DND-41 (cell line): Measurements from ENCODE around the gene DNAJB13.
A peak's percentile ranks its signal among the peaks of the same experiment; 100 is the strongest.

ENCODE experiments used
- ATAC-seq: fragments of 200-7000 bp; cut with Tn5 transposase; 3 replicates; pipeline ENCODE4 v1.9.1; 2021; ENCODE audit warnings: low read depth; ENCODE audit not compliant: insufficient read depth
- DNase-seq: peaks from one replicate; pipeline ENCODE4 v3.0.0-alpha.2; 2020
- H2AFZ ChIP-seq: 2 replicates; pipeline ENCODE4 v1.6.0; 2012; ENCODE audit warnings: low read depth, low read length
- H3K27ac ChIP-seq: 2 replicates; pipeline ENCODE4 v1.5.1; 2012; ENCODE audit warnings: low read length, inconsistent platforms
- H3K27me3 ChIP-seq: fragments of 200-600 bp; sonication (generic); 2 replicates; pipeline ENCODE4 v1.6.0; 2012; ENCODE audit warnings: low read length, mild to moderate bottlenecking, inconsistent platforms; ENCODE audit not compliant: insufficient read depth, poor library complexity
- H3K36me3 ChIP-seq: 2 replicates; pipeline ENCODE4 v1.5.1; 2012; ENCODE audit warnings: low read length, inconsistent platforms; ENCODE audit not compliant: insufficient read depth
- H3K4me1 ChIP-seq: 2 replicates; pipeline ENCODE4 v1.5.1; 2012; ENCODE audit warnings: mild to moderate bottlenecking, low read length; ENCODE audit not compliant: insufficient read depth
- H3K4me2 ChIP-seq: 2 replicates; pipeline ENCODE4 v1.6.0; 2012; ENCODE audit warnings: mild to moderate bottlenecking, moderate library complexity, low read length, inconsistent platforms; ENCODE audit not compliant: insufficient read depth
- H3K4me3 ChIP-seq, 2 experiments: fragments of 200-600 bp in 1 of 2; shearing (Covaris generic) in 1 of 2; 2 replicates each; pipeline ENCODE4 v1.5.1; 2012 to 2016; ENCODE audit warnings: inconsistent platforms in 2 of 2, low read length in 2 of 2, mild to moderate bottlenecking in 2 of 2, low read depth in 1 of 2, moderate library complexity in 1 of 2
- H3K79me2 ChIP-seq: 2 replicates; pipeline ENCODE4 v1.6.0; 2012; ENCODE audit warnings: low read length, inconsistent platforms; ENCODE audit not compliant: insufficient read depth
- H3K9ac ChIP-seq: 2 replicates; pipeline ENCODE4 v1.6.0; 2012; ENCODE audit warnings: low read depth, mild to moderate bottlenecking, inconsistent platforms, low read length, moderate library complexity
- H3K9me3 ChIP-seq: 2 replicates; pipeline ENCODE4 v1.5.1; 2012; ENCODE audit warnings: low read length, moderate library complexity, mild to moderate bottlenecking, inconsistent platforms; ENCODE audit not compliant: insufficient read depth, severe bottlenecking
- H4K20me1 ChIP-seq: 2 replicates; pipeline ENCODE4 v1.6.0; 2012; ENCODE audit warnings: low read length; ENCODE audit not compliant: insufficient read depth
- CTCF ChIP-seq: IDR thresholded peaks from 2 replicates; pipeline ENCODE4 v1.5.1; 2012; ENCODE audit warnings: borderline replicate concordance, low read length, moderate library complexity, mild to moderate bottlenecking; ENCODE audit not compliant: poor library complexity, severe bottlenecking; ENCODE audit errors: extremely low read depth
- EZH2 ChIP-seq: IDR thresholded peaks from 3 replicates; pipeline ENCODE4 v1.6.1; 2012; ENCODE audit warnings: borderline replicate concordance, low read depth, mild to moderate bottlenecking, moderate library complexity, low read length, inconsistent platforms; ENCODE audit not compliant: severe bottlenecking

DNAJB13 gene

GRCh38 chr11:73976451-73977151 lies 25.8 kb downstream of the DNAJB13 start:
- no peak overlapping the region for H3K9ac ChIP-seq
- peaks cover 25% of the 10 kb centered on the region for H3K79me2 ChIP-seq
- 0 out of 2 replicates have a peak overlapping the region, but pooled peaks have one; percentile 4 for H3K4me2 ChIP-seq
- no peak overlapping the region for H2AFZ ChIP-seq
- DNase-seq (no peak), ATAC-seq (no peak)
- TF ChIP-seq EZH2 (no peak), CTCF (no peak)
- no peak overlapping the region for H3K4me3 ChIP-seq
- H3K4me1 ChIP-seq: peaks cover 54% of the 10 kb centered on the region
- peaks cover 42% of the 10 kb centered on the region for H4K20me1 ChIP-seq
- H3K27me3 ChIP-seq: no peaks in the 10 kb centered on the region
- peaks cover 77% of the 10 kb centered on the region for H3K36me3 ChIP-seq
- H3K27ac ChIP-seq: no peak overlapping the region
- H3K9me3 ChIP-seq: no peaks in the 10 kb centered on the region

DNA sequence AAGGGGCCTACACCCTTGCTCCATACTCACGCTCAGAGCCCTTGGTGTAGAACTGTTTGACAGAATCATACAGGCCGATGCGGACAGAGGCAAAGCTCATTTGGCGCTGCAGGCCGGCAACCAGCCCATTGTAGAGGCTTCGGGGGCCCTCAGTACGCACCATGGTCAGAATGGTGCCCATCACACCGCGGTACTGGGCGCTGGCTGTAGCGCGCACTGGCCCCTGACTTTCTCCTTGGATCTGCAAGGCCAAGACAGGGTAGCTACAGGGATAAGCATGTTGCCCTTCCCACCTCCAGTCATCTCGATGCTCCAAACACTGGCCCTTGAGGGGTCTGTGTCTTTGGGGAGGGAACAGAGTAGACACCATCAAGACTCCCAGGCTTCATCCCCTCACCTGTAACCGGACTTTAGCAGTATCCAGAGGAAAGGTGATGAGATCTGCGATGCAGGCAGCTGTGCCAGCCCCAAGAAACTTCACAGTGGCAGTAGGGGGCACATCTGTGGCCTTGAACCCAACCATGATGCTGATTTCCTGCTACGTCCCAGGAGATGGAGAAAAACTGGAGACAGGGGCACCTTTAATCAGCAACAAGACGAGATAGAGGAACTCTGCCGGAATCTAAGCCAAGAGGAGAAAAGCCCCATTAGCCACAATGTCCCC lies 27.2 kb downstream of the DNAJB13 start:
- no peak for DNase-seq
- Histone ChIP-seq H3K4me3 (no peak overlapping the region), H3K36me3 (peaks cover 81% of the 10 kb centered on the region), H2AFZ (no peak overlapping the region), H3K4me2 (no peak overlapping the region), H4K20me1 (peaks cover 46% of the 10 kb centered on the region), H3K79me2 (peaks cover 37% of the 10 kb centered on the region), H3K27ac (no peak overlapping the region), H3K9ac (no peak overlapping the region), H3K27me3 (no peaks in the 10 kb centered on the region), H3K4me1 (peaks cover 59% of the 10 kb centered on the region), H3K9me3 (no peaks in the 10 kb centered on the region)
- no peak for ATAC-seq
- TF ChIP-seq CTCF (no peak), EZH2 (no peak)

GRCh38 chr11:73978576-73979086 lies 27.8 kb downstream of the DNAJB13 start:
- Histone ChIP-seq H3K27ac (no peak overlapping the region), H3K27me3 (no peaks in the 10 kb centered on the region), H2AFZ (no peak overlapping the region), H3K79me2 (peaks cover 40% of the 10 kb centered on the region), H3K9me3 (no peaks in the 10 kb centered on the region), H3K4me1 (peaks cover 62% of the 10 kb centered on the region), H3K36me3 (peaks cover 81% of the 10 kb centered on the region), H4K20me1 (peaks cover 46% of the 10 kb centered on the region), H3K4me2 (peak overlapping the region; percentile 33; the same call in 1 of the 2 replicates), H3K9ac (0 out of 2 replicates have a peak overlapping the region, but pooled peaks have one; percentile 7), H3K4me3 (no peak overlapping the region)
- no peak for ATAC-seq
- DNase-seq: no peak
- no peak for TF ChIP-seq CTCF
- no peak for TF ChIP-seq EZH2
